Activated CD4-positive, alpha-beta T cell treated with anti-CD3 and anti-CD28 coated beads for 4 hours (primary cell): ENCODE data around the gene PASK.

Experiments
- DNase-seq, 2 donors: peaks; one replicate each; pipeline ENCODE4 v3.0.0-alpha.2; 2020

The PASK gene

GRCh38 chr2:241142593-241142992 lies 6.7 kb downstream of the PASK start:
- no peak for DNase-seq

- no peak for DNase-seq
Observed at GRCh38 chr2:241142063-241142462, 7.2 kb downstream of the PASK start.

- DNase-seq: no peak
Observed at GRCh38 chr2:241141214-241141770, 8.0 kb downstream of the PASK start.

GRCh38 chr2:241140445-241140840 lies 8.8 kb downstream of the PASK start:
- no peak for DNase-seq

GRCh38 chr2:241139531-241140444 lies 9.5 kb downstream of the PASK start:
- no peak for DNase-seq

- DNase-seq: no peak
Observed at GRCh38 chr2:241138471-241138870, 10.8 kb downstream of the PASK start.

GRCh38 chr2:241137276-241138190 lies 11.7 kb downstream of the PASK start:
- no peak for DNase-seq

GRCh38 chr2:241136661-241137260 lies 12.5 kb downstream of the PASK start:
- DNase-seq: no peak

GRCh38 chr2:241136191-241136590 lies 13.1 kb downstream of the PASK start:
- no peak for DNase-seq

GRCh38 chr2:241135737-241136136 lies 13.5 kb downstream of the PASK start:
- no peak for DNase-seq

GRCh38 chr2:241134711-241135110 lies 14.6 kb downstream of the PASK start:
- DNase-seq: no peak

GRCh38 chr2:241133436-241133820 lies 15.8 kb downstream of the PASK start:
- DNase-seq: no peak

- DNase-seq: no peak
Observed at GRCh38 chr2:241132538-241133435, 16.5 kb downstream of the PASK start.

GRCh38 chr2:241131531-241131930 lies 17.7 kb downstream of the PASK start:
- DNase-seq: no peak

- no peak for DNase-seq
Observed at GRCh38 chr2:241130316-241130715, 19.0 kb downstream of the PASK start.

GRCh38 chr2:241129086-241129871 lies 20.0 kb downstream of the PASK start:
- no peak for DNase-seq

- no peak for DNase-seq
Observed at GRCh38 chr2:241128266-241128665, 21.0 kb downstream of the PASK start.

GRCh38 chr2:241126771-241127202 lies 22.5 kb downstream of the PASK start:
- no peak for DNase-seq

- no peak for DNase-seq
Observed at GRCh38 chr2:241126201-241126611, 23.1 kb downstream of the PASK start.

GRCh38 chr2:241125626-241126025 lies 23.6 kb downstream of the PASK start:
- no peak for DNase-seq
